GM19372 (cell line): ENCODE measurements around the gene PLOD1.
"Not testable (repeated sequence)": the region's sequence is repeated elsewhere in the genome, so short reads cannot be mapped to it uniquely, and the experiment has no call there.

Source experiments
- ATAC-seq: cut with Tn5 transposase; IDR thresholded peaks from one replicate; pipeline ENCODE4 v1.9.1; 2021; ENCODE audit warnings: mild to moderate bottlenecking, low read depth, moderate library complexity; ENCODE audit not compliant: unreplicated experiment

Gene PLOD1

DNA sequence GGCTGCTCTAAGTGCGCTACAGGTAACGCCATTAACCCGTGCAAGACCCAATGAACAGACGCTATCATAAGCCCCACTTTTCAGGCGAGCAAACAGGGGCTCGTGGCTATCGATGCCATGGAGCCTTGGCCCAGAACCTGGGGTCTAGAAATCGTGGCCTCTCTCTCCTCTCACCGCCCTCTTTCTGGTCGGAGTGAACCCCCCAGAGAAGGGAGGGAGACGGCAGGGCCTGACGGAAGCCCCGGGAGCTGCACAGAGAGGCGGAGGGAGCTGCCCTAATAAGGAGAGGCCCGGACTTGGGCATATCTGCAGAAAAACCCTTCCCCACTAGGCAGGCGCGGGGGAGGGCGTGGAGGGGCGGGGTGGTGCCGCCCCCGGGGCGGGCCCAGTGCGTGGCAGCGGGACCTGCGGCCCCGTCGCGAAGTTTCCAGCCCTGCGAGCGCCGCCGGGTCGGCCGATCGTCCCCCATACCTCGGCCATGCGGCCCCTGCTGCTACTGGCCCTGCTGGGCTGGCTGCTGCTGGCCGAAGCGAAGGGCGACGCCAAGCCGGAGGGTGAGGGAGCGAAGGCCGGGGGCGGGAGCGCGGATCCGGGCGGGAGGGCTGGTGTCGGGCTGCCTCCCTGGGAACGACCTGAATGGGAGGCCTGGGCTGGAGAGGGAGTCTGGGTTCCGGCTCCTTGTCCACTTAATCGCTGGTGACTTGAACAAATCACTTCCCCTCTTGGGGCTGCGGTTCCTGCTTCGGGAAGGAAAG lies at the start of gene PLOD1:
Gene PLOD1, plus strand, starts transcription at position 416 of the 755 bp plus-strand sequence. Its CDS starts 63 bp downstream, at position 479.
- peak; percentile 87 for ATAC-seq

DNA sequence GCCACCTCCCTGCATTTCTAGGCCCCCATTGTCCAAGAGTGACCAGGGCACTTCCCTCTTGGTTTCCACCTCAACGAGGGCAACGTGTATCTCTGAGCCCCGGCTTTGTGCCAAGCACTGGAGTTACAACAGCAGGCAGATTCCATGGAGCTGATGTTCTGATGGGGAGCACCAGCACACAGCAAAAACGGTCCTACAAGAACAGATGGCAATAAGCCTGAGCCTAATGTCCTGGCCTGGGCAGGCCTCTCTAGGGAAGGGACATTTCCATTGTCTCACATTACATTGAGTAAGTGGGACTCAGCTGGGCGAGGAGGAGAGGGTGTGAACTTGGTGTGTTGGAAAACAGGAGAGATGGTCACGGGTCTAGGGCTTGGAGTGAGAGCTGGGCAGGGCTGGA lies 48.6 kb upstream of the PLOD1 start:
- ATAC-seq, result no peak

DNA sequence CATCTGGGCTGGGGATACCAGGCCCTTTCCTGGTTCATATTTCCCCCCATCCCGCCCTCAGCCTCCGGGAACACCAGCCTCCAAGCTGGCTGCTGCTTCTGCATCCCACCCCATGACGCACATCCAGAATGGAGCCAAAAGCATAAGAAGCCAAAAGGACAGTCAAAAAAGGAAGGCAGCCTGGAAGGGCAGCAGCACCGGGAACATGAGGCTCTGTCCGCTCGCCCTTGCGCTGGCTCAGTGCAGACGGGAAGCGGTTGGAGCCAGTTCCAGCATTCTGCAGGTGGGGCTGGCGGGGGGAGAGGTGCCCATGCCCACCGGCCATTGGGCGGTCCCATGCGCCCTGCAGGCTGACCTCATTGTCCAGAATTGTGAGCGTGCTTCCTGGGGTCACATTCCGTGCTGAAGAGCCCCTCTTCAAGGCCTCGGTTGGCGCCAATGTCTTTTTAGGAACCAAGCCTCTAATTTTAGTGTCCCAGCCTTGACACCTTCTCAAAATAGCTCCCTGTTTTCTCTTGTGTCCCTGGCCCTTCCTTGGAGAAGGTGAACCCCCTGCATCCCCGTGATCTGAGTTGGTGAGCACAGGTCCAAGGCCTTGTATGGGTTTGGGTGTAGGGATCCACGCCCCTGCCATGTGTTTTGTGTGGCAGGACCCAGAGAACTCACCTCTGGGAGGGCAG lies 47.4 kb upstream of the PLOD1 start:
- no peak for ATAC-seq

DNA sequence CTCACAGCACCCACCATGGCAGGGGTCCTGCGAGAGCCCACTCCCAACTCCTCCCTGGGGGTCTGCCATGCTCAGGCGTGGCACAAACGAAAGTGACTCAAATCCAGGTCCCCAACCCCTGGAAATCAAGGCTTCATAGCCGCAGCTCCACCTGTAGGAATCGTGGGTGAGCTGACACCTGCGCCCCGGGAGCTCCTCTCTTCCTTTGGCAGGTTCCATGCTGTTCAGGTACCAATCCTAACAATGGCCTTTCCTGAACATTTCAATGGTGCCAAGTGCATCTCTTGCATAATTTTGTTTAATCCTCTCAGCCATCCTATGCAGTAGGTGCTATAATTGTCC lies 46.9 kb upstream of the PLOD1 start:
- ATAC-seq, result no peak

DNA sequence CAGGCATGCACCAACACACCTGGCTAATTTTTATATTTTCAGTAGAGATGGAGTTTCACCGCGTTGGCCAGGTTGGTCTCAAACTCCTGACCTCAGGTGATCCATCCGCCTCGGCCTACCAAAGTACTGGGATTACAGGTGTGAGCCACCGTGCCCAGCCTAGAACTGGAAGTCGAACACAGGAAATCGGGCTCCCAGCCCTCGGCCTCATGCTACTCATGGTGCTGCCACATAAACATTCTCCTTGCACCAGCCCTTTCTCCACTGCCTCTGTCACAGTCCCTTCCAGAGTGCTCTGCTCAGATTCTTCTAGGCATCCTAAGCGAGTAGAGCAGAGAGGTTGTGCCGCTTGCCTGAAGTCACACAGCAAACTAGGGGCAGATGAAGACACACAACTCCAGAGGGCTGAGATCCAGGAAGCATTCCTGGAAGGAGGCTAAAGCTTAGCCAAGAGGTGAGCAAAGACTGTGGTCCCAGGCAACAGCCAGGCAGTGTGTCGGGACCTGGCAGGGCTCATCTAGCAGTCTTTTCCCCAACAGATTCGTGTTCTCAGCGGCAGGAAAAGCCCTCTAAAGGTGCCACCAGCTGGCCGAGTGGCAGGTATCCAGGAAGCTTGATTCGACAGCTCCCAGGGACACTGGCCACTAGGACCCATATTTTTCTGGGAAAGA lies 46.2 kb upstream of the PLOD1 start:
- ATAC-seq, result no peak

DNA sequence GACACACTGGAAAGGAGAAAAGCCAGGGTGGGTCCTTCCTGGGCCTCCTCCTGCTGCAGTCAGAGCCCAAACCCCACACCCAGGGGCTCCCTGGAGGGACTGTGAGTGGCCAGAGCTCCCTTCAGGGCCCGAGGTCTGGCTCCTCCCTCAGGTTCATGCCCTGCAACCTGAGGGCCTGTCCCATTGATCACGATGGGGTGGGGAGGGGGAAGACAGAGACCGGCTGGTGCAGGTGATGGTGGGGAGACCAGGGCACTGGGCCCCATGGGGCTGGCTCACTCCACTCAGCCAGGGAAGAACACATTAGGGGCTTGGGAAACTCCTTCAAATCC lies 45.7 kb upstream of the PLOD1 start:
- ATAC-seq, result no peak

DNA sequence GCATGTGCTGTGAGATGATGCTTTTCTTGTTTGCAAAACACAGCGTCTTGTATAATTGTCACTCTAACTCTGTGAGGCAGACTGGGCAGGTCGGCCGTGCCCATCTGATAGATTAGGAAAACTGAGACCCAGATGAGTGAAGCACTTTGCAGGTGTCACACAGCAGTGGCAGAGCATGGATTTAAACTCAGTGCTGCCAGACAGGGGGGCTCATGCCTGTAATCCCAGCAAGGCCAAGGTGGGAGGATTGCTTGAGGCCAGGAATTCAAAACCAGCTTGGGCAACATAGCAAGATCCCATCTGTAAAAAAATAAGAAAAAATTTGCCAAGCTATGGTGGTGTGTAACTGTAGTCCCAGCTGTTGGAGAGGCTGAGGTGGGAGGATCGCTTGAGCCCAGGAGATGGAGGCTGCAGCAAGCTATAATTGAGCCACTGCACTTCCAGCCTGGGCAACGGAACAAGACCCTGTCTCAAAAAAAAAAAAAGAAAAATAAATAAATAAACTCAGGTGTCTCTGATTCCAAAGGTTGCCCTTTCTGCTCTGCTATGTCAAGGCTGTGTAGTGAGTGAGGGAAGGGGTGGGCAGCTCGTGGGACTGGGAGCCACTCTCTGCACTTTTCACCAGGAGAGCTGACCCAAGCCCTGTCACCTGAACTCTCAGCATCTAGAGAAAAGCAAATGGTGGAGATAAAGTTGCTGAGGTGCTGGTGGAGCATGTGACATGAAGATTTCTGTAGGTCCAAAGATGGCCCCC lies 42.9 kb upstream of the PLOD1 start:
- no peak for ATAC-seq

DNA sequence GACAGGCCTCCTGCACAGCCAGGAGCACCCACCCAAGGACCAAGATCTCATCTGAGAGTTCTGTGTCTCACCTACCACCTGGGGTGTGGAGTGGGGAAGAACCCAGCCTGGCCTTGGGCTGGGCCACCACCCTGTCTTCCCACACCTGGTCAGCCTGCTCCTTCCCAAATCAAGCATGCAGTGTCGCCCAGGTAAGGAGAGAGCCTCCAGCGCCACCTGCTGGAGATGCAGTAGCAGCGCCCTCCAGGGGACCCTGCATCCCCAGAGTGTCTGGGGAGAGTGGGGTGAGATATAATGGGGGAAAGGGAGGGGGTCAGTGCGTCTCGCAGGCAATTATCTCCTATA lies 40.6 kb upstream of the PLOD1 start:
- no peak for ATAC-seq

DNA sequence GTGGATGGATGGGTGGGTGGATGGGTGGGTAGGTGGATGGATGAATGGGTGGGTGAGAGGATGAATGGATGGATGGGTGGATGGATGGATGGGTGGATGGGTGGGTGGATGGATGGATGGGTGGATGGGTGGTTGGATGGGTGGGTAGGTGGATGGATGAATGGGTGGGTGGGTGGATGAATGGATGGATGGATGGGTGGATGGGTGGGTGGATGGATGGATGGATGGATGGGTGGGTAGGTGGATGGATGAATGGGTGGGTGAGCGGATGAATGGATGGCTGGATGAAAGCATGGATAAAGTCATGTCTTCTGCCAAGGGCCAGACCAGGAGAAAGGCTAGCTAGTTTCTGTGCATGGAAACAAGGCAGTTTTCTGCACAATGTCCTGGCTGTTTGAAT lies 40.0 kb upstream of the PLOD1 start:
- ATAC-seq, result not testable (repeated sequence)

DNA sequence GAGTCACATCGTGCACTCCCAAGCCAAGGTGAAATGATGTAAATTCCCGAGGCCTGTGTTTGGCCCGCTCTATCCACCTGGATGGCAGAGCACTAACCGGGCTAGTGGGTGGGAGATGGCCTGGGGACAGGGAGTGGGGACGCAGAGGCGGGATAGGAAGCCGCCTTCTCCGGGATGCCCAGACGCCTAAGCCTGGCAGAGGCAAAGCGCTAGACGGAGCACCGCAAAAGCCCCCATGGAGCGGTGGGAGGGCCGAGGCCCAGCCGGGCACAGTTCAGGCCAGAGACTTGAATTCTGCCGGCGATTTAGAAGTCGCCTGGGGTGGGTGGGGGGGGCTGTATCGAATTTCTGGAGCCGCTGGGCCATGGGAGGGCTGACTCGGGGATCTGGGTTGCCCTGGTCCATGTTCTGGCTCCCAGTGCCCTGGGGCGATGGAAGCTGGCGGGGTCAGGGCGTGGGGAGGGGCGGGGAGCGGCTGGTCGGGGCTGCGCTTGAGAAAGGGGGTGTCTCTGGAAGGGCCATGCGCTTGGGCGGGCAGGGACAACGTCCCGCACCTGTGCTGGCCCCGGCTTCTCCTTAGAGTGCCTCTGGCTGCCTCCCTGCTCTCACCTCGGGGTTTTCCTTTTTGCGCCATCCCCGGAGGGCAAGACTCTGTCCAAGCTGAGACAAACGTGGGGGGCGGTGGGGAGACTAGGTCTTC lies 36.3 kb upstream of the PLOD1 start:
- ATAC-seq, result no peak

DNA sequence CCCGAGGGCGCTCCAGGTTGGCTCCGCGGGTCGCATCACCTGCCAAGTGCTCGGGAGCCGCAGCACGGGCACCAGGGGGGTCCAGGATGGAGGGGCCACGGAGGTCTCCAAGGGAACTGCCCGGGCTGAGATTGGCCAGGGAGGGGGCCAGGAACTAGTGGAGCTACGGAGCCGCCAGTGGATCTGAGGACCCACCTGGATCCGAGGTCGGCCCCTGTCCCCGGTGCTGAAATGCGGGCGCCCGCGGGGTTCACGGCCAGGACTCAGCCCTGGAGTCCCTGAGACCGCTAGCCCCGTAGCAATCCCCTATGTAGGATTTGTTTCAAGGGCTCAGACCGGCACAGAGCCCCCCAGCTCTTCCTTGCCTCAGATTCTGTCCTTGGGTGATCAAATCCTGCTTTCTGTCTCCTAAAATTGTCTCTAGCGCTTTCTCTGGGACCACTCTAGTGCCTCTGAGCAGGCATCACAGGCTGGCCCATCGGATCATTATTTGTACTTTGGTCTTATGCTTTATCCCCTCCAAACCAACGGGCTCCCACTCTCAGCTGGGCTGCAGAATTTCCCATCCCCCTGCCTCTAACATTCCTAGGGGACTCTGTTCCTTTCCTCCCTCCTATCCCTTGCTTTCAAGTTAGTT lies 35.6 kb upstream of the PLOD1 start:
- ATAC-seq, result no peak

DNA sequence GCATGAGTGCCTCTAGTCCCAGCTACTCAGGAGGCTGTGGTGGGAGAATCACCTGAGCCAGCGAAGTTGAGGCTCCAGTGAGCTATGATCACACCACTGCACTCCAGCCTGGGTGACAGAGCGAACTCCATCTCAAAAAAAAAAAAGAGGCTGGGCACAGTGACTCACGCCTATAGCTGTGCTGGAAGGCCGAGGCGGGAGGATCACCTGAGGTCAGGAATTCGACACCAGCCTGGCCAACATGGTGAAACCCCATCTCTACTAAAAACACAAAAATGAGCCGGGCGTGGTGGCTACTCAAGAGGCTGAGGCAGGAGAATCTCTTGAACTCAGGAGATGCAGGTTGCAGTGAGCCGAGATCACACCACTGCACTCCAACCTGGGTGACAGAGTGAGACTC lies 33.1 kb upstream of the PLOD1 start:
- ATAC-seq, result not testable (repeated sequence)

DNA sequence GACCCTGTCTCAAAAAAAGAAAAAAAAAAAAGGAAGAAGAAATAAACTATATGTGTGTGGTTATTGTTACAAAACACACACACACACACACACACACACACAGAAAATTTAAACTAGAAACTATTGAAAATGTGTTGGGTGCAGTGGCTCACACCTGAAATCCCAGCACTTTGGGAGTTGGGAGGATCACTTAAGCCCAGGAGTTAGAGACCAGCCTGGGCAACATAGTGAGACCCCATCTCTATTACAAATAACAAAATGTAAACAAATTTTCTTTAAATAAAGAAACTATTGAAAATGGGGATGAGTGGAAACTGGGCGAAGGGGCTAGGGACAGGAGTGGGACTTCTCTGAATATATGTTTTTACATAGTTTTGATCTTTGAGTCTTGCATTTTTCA lies 31.3 kb upstream of the PLOD1 start:
- no peak for ATAC-seq

DNA sequence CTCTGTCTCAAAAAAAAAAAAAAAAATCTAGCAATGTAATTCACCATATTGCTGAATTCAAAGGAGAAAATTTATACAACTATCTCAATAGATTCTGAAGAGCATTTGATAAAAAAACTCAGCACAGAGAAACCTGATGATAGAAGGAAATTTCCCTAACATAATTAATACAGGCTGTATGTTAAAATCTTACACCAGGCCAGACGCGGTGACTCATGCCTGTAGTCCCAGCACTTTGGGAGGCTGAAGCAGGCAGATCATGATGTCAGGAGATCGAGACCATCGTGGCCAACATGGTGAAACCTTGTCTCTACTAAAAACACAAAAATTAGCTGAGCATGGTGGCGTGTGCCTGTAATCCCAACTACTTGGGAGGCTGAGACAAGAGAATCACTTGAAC lies 30.4 kb upstream of the PLOD1 start:
- not testable (repeated sequence) for ATAC-seq

DNA sequence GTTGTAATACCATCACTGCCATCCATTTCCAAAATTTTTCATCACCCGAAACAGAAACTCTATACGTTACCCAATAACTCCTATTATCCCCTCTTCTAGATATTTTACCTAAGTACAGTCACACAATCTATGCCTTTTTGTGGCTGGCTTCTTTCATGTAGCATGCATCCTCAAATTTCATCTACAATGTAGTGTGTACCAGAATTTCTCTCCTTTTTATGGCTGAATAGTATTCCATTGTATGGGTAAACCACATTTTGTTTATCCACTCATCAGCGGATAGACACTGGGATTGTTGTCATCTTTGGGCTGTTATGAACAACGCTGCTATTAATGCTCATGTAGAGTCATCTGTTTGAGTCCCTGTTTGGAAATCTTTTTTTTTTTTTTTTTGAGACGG lies 29.5 kb upstream of the PLOD1 start:
- ATAC-seq, result no peak

DNA sequence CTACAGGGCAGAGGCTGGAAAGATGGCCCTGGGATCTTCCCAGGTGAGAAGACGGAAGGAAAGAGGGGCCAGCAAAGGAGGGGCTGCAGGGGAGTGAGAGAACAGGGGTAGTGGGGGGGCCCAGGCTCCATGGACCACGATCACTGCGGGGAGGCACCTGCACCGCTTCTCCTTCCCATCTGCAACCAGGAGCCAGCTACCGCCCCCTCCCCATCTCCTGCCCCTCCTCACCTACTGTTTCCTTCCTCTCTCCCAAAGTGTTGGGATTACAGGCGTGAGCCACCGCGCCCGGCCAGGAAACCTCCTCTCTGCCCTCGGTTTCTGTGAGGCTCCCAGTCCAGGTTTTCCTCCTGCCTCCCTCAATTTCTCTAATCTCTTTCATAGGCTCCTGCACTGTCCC lies 27.6 kb upstream of the PLOD1 start:
- ATAC-seq, result no peak

DNA sequence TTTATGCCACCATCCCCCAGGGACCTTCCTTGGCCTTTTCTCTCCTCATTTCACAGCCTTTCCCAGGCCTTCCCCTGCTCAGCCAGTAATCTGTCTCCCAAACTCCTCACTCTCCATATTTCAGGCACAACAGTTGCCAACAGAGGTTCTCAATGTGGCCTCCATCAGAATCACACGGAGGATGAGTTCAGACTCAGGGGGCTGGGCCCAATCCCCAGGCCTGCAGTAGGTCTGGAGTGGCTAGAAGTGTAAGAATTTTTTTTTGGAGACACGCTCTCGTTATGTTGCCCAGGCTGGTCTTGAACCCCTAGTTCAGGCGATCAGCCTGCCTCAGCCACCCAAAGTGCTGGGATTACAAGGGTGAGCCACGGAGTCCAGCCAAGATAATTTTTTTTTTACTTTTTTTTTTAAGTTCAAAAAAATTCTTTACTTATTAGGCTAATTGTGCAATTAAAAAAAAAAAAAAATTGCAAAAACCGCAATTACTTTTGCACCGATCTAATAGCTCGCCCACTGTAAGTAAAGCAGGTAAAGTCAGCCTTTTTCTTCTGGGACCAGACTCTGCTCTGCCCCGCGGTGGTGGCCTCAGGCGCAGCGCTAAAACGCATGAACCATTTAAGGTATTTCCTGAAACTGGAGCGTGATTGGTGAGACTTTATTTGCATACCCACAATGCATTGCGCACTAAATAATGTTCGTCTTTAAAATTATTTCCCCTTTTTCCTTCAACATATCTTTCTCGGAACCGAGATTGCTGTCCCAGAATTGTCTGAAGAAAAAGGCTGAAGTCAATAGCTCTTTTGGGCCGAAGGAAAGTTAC lies 27.0 kb upstream of the PLOD1 start:
- peak; percentile 46 for ATAC-seq

DNA sequence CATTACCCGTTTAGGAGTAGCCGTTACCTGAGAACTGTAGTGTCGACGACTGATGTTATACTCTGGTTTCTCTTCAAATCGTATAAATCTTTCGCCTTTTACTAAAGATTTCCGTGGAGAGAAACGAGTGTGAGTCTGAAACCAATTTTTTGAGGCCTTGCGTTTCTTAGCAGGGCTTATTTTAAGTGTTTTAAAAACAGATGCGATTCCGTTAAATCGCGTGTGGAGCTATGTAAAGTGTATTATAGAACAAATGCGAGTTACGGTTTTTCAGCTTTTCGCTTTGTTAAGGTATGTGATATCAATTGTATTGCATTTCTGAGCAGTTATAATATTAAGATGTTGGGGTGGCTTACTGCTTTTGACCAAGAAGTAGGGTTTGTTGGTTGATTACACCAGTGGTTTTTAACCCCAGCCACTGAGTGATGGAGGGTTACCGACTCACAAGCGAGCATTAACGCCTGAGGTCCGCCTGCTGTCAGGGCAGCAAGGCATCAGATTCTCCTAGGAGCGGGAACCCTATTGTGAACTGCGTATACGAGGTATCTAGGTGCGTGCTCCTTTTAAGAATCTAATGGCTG lies 26.3 kb upstream of the PLOD1 start:
- peak; percentile 47 for ATAC-seq

DNA sequence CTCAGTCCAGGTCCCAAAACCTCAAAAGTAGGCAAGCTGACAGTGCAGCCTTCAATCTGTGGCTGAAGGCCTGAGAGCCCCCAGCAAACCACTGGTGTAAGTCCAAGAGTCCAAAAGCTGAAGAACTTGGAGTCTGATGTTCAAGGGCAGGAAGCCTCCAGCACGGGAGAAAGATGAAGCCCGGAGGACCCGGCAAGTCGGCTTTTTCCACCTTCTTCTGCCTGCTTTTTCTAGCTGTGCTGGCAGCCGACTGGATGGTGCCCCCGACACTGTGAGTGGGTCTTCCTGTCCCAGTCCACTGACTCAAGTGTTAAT lies 23.6 kb upstream of the PLOD1 start:
- not testable (repeated sequence) for ATAC-seq
